ENCODE data around the gene ZC3H12A.

The ZC3H12A gene

DNA sequence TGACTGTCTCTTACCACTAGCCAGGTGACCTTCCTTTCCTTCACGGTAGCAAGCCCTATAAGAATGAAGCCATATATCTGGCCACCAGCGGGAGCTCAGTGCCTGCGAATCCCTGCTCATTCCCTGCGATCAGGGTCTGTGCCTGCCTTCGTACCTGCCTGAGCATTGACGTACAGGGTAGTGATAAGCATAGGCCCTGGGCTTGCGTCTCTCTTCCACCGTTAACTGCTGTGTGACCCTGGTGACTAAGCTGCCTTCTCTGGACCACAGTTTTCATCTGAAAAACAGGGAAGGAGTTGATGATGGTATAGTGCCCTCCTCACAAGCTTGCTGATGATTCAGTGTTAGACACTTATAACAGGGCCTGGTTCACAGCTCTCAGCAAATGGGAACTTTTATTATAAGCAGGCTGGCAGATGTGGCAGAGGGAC lies 4.1 kb downstream of the ZC3H12A start:
- no peak for DNase-seq (ENCODE audit: low read depth in 1 of 2, low spot score in 1 of 2)

DNA sequence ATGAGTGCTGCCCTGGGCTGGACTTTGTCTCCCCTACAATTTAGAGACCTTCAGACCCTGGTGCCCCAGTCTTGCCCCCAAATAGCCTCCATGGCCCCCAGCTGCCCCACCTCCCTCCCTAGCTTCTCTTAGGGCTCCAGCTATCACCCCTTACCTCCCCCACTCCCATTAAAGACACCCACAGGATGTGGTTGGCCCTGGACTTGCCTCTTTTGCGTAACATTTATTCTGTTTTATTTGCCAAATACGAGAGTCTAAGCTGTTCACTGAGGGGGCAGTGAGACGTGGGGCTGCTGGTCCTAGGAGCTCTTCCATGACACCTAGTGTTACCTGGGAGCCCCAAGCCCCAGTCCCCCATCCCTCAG lies 4.5 kb downstream of the ZC3H12A start:
- DNase-seq (ENCODE audit: low read depth in 1 of 2, low spot score in 1 of 2) = no peak

DNA sequence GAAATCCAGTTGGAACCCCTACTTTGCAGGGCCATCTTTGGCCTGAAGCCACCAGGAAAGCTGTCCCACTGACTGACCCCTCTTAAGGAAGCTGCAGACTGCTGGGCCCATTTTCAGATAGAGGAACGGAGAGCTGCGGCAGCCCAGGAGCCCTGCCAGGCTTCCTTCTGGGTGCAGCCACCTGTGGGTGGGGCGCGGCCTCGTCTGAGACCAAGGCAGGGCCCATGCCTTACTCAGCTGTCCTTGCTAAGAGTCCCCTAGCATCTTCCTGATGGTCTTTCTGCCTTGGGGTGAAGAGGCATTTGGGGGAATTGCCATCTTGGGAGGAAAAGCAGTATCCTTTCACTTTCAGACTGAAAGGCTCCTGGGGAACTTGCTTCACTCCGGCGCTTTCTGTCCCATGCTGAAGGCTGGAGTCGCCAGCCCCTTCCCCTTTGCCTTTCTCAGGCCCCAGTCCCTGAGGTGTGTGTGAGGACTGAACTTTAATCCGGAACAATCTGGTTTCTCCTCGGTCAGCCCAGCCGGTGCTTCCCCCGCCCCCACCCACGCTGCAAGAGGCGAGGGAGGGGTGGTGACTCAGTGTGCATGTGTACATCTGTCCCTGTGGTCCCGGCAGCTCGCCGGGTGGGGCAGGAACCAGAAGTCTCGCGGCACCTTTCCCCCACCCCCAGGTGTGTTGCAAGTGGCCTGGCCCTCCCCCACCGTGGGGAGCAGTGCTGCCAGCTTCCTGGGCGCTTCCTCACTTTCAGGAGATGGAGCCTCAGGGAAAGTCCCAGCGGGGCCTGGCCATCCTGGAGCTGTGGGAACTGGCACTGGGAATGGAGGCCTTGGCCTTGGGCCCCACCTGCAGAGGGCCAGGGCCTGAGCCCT lies 5.1 kb downstream of the ZC3H12A start:
- peak; percentile 84 to 86 for DNase-seq (ENCODE audit: low read depth in 1 of 2, low spot score in 1 of 2)

DNA sequence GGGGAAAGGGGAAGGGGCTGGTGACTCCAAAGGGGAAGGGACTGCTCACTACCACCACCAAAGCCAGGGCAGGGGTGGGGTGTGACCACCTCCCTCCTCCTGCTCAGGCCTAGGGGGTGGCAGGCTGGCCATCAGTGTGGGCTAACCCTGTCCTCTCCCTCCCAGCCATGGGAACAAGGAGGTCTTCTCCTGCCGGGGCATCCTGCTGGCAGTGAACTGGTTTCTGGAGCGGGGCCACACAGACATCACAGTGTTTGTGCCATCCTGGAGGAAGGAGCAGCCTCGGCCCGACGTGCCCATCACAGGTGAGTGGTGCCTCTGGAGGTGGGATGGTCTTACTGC lies 5.7 kb downstream of the ZC3H12A start:
- no peak for DNase-seq (ENCODE audit: low read depth in 1 of 2, low spot score in 1 of 2)

DNA sequence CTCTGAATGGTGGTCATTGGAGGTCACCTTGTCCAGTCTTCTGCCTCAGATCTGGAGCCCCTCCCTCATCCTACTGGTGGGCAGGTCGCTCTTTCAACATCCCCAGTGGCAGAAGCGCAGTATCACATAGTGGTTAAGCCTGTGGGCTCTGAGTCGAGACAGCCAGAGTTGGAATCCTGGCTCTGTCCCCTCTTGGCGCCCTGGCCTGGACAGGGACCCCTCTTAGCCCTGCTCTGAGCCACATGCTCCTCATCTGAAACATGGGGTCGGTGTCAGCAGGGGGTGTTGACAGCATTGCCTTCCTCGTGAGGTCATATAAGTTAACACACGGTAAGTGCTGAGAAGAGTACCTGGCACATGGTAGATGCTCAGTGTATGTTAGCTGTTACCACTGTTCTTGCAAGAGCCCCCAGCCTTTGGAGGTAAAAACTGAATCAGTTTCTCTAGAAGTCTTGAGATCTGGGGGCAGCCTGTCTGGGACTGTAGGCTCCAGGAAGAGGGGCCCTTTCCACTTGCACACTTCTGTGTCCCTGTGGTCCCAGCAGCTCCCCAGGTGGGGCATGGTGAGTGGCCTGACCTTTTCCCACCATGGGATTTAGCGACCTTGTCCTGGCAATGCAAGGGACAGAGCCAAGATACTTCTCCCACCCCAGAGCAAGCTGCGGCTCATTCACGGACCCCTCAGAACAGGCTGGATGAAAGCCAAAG lies 6.4 kb downstream of the ZC3H12A start:
- no peak for DNase-seq (ENCODE audit: low read depth in 1 of 2, low spot score in 1 of 2)

DNA sequence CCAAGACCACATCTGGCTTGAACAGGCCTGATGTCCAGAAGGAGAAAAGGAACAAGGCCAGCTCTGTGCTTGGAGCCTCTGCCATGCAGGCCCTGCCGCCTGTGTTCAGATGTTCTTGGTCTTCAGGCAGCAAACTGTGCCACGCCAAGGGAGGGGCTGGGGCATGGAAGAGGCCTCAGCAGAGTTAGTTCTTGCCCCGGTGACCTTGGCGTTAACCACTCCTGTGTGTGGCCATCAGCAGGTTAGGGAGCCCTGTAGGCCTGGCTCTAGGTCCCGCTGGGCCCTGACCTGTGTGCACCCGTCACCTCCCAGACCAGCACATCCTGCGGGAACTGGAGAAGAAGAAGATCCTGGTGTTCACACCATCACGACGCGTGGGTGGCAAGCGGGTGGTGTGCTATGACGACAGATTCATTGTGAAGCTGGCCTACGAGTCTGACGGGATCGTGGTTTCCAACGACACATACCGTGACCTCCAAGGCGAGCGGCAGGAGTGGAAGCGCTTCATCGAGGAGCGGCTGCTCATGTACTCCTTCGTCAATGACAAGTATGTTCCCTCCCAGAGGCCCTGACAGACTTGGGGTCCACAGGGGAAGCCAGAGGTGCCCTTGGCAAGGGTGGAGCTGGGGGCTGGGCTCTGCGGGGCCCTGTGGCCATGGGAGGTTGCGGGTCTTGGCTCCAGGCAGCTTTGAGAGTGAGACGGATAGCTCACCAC lies 7.1 kb downstream of the ZC3H12A start:
- no peak for DNase-seq (ENCODE audit: low read depth in 1 of 2, low spot score in 1 of 2)

DNA sequence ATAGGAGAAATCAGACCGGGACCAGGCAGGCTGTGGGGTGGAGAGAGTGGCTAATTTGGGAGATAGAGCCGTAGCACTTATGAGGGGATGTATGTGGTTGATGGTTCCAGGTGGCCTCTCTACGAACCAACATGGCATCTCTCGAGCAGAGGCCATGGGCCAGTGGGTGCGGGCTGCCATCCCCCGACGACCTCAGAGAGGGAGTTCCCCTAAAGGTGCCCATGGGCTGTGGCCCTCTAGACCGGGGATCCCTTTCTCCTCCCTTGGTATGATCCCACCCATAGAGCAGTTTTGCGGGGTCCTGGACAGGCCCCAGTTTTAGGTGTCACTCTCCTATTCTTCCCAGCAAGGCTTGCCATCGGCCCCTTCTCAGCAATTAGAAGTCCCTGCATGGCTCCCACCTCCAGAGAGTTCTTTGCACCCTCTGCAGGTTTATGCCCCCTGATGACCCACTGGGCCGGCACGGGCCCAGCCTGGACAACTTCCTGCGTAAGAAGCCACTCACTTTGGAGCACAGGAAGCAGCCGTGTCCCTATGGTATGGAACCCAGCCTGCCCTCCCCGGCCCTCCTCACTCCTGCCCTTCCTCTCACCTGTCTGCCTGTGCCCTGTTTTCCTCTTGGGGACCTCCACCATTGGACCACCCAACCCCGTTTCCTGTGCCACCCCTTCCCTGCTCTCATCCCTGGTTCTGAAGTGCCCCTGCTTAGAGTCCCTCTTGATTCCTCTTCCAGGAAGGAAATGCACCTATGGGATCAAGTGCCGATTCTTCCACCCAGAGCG lies 7.8 kb downstream of the ZC3H12A start:
- DNase-seq (ENCODE audit: low read depth in 1 of 2, low spot score in 1 of 2) = no peak

DNA sequence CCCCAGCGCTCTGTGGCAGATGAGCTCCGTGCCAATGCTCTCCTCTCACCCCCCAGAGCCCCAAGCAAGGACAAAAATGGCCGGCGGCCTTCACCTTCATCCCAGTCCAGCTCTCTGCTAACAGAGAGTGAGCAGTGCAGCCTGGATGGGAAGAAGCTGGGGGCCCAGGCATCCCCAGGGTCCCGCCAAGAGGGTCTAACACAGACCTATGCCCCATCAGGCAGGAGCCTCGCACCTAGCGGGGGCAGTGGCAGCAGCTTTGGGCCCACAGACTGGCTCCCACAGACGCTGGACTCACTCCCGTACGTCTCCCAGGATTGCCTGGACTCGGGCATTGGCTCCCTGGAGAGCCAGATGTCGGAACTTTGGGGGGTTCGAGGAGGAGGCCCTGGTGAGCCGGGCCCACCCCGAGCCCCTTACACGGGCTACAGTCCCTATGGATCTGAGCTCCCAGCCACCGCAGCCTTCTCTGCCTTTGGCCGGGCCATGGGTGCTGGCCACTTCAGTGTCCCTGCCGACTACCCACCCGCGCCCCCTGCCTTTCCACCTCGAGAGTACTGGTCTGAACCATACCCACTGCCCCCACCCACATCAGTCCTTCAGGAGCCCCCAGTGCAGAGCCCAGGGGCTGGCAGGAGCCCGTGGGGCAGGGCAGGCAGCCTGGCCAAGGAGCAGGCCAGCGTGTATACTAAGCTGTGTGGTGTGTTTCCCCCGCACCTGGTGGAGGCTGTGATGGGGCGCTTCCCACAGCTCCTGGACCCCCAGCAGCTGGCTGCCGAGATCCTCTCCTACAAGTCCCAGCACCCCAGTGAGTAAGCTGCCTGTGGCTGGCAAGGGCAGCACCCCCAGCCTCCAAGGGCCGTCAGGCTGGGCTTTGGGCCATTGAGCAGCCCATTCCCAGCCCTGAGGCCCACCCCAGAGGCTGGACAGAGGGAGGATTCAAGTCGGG lies 8.7 kb downstream of the ZC3H12A start:
- no peak for DNase-seq (ENCODE audit: low read depth in 1 of 2, low spot score in 1 of 2)

DNA sequence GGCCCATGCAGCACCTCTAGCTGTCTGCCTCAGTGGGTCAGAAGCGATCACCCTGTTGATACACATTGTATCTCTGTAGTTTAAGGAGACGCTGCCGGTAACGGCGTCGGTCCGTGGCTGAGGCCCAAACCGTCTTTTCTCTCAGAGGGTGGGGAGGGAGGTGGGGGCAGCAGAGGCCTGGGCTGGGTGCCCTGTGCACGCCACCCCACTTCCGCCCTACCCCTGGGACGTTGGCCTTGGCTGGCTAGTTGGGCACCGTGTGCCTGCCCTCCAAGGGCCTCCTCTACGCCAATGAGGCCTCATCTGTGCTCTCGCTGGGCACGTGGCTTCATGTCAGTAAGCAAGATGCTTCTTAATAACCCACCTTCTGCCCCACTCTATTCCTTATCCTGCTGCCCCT lies 9.4 kb downstream of the ZC3H12A start:
- no peak for DNase-seq (ENCODE audit: low read depth in 1 of 2, low spot score in 1 of 2)

DNA sequence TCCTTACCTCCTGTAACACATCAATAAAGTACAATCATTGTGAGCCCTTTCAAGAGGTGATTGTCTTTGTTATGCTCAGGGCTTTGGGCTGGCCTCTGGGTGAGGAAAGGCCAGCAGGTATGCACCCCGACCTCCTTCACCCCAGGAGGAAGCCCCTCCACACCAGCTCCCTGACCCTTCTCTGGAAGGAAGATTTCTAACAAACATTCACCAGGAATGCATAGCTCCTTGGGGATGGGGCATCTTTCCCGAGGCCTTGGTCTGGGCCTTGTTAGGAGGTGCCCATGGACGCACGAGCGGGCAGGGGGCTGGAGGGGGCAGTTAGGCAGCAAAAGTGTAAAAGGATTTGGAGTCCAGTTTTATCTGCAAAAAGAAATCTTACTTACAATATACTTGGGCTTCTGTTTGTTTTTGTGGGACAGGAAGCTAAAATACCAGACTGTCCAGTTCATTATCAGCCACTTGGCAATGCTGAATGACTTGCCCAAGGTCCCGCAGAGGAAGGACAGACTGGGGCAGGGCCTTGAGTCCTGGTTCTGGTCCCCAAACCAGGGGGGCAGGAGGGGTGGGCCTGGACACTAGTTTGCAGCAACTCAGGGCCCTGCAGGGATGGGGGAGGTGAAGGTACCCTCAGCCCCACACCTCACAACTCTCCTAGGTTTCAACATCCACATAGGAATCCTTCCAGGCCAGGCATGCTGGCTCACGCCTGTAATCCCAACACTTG lies 10.1 kb downstream of the ZC3H12A start:
- no peak for DNase-seq (ENCODE audit: low read depth in 1 of 2, low spot score in 1 of 2)

DNA sequence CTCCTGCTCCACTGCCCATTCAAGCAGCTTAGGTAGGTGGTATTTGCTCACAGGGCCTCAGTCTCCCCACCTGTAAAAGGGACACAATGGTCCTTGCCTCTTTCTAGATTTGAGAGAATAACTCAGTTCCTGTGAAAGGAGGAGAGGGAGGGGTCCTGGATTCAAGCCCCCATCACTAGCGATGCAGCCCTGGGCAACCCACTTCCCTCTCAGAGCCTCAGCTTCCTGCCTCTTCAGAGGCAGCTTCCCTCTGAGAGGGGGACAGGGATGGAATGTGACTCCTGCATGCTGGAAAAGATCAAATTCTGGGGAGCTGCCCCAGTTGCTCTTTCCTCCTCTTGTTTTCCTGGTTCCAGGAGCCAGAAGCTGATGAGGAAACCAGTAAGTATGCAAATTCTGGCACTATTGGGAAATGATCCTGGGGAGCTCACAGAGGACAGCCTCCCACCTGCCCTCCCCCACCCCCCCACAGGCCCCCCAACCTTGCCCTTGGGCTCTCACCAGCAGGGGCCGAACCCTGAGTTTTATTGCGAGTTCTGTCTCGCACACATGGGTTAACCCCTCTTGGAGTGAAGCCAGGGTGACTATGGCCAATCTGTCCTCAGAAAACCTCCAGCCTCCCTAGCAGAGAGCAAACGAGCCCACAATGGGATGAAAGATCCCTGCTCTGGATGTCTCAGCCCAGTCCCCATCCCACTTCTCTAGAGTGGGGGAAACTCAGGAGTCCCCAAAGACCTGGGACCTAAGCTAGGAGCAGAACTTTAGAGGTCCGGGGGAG lies 11.7 kb downstream of the ZC3H12A start:
- no peak for DNase-seq (ENCODE audit: low read depth in 1 of 2, low spot score in 1 of 2)

DNA sequence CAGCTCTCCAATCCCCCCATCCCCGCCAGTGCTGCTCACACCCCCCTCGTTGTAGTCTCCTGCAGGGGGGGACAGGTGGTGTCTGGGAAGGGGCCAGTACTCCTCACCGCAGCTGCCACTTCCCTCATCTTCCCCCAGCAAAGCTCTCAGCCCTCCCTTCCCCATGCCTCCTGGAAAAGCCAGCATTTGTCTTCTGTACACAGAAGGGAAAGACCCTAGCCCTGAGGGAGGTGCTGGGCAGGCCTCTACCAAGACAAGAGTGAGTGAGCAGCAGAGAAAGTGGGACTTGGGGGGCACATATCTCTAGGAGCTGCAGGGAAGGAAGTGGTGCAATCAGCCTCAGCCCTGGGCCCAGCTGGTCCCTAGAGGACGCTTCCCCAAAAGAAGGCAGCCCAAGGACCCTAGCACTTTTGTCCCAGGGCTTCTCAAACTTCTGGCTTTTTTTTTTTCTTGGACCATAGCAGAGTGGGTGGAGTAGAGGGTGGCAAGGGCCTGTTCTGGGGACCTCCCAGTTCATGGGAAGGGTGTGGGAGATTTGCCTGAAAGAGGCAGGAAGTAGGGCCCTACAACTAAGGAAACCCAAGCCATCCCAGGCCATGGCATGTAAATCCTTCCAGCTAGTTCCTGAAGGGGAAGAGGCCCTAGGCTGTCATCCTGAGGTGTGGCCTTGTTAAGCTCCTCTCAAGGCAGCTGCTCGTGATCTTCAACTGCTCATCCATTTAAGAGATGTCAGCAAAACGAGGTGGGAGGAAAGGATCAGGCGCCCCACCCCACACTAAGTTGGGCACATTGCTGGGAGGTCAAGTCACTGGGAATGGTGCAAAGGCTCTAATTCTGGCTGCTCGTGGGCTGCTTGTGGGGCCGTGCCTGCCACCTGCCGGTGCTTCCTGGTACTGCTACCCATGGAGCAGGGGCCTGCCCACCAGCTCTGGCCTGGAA lies 12.6 kb downstream of the ZC3H12A start:
- DNase-seq (ENCODE audit: low read depth in 1 of 2, low spot score in 1 of 2) = peak; percentile 61 to 74

DNA sequence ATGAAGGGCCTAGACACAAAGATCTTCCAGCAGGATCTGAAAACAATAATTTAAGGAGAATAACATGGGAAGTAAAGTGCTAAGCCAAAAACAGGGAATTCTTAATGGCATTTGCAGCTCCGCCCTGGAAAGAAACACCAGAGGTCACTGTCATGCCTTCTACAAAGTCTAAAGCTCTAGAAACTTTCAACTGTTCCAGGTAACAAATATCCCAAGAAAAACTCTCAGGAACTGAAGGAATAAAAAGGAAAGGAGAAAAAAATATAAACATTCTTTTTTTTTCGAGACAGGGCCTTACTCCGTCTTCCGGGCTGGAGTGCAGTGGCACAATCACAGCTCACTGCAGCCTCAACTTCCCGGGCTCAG lies 13.2 kb downstream of the ZC3H12A start:
- no peak for DNase-seq (ENCODE audit: low read depth in 1 of 2, low spot score in 1 of 2)

DNA sequence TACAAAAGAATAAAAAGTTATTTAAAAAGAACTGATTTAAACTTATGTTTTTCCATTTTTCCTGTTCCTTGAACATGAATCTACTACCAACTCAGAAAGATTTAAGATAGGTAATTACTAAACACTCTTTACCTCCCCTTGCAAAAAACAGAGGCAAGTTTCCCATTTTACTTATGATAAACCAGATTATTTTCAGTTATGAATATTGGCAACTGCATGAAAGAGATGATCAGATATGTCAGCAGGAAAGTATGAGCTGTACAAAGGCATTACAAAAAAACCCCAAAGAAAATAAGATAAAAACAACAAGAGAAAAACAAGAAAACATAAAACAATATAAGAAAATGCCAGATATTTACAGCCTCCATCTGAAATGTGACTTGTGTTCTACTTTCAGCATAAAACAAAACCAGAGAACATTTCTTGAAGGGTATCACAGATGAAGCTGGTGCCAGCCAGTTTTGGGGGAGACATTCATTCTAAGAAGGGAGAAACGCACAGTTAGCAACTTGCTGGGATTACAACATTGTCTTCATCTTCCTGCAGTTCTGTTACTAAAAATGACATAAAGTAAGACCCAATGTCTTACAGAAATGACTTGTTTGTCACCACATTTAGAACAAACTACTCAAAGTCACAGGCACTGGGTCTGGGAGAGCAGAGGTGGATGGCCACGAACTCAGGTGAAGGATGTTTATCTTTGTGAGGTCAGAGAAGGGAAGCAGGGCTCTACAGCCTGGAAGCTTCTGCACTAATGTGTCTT lies 19.1 kb downstream of the ZC3H12A start:
- DNase-seq (ENCODE audit: low read depth in 1 of 2, low spot score in 1 of 2) = no peak

DNA sequence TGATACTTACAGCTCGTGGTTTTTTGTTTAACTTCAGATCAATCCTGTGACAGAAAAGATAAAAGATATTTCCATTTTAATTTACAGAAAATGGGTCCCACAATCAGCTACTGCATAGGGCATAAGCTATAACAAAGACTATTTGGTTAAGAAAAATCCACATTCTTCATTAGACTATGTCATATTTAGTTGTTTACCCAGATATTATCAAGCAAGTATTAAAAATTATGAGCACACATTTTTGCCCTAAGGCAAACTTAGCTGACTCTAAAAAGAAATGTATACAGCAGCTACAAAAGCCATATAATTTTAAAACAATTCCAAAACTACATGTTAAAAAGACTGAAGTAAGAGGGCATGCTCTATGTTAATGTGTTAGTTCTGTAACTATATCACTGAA lies 21.5 kb downstream of the ZC3H12A start:
- no peak for DNase-seq (ENCODE audit: low read depth in 1 of 2, low spot score in 1 of 2)

DNA sequence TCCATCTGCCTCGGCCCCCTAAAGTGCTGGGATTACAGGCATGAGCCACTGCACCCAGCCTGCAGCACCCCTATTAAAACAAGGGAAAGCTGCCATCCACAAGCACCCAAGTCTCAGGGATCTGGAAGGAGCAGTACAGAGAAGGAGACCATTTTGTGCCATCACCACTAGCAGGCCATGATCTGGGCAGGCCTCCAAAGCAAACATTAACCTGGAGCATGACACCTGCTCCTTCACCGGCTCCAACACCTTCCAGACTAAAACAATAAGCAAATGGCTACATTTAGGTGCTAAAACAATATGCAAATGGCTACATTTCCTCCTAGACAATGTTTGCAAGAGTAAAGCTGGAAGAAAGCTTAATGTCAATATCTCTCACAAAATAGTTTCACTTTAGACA lies 23.5 kb downstream of the ZC3H12A start:
- no peak for DNase-seq (ENCODE audit: low read depth in 1 of 2, low spot score in 1 of 2)
